Neuronal stem cell (in vitro differentiated cells): ENCODE data around the gene RBM4.

Experiments used
- DNase-seq: peaks from one replicate; pipeline ENCODE4 v3.0.0-alpha.2; 2013; ENCODE audit warnings: low spot score
- H2AFZ ChIP-seq: one replicate; pipeline ENCODE4 v1.6.1; 2013; ENCODE audit warnings: mild to moderate bottlenecking, low read length, inconsistent platforms
- H2AK5ac ChIP-seq: 2 replicates; pipeline ENCODE4 v1.6.1; 2013; ENCODE audit warnings: low read depth, mild to moderate bottlenecking, inconsistent platforms, low read length, moderate library complexity, mixed read lengths
- H2BK120ac ChIP-seq: 2 replicates; pipeline ENCODE4 v1.6.1; 2013; ENCODE audit warnings: low read depth, mild to moderate bottlenecking, inconsistent platforms, low read length, moderate library complexity, mixed read lengths
- H2BK12ac ChIP-seq: one replicate; pipeline ENCODE4 v1.6.1; 2013; ENCODE audit warnings: low read length, inconsistent platforms
- H2BK15ac ChIP-seq: 2 replicates; pipeline ENCODE4 v1.6.1; 2013; ENCODE audit warnings: mild to moderate bottlenecking, low read length, inconsistent platforms, mixed read lengths
- H2BK5ac ChIP-seq: one replicate; pipeline ENCODE4 v1.6.1; 2013; ENCODE audit warnings: inconsistent platforms, mild to moderate bottlenecking, low read length, moderate library complexity
- H3K14ac ChIP-seq: one replicate; pipeline ENCODE4 v1.6.1; 2013; ENCODE audit warnings: low read length, inconsistent platforms
- H3K18ac ChIP-seq: 2 replicates; pipeline ENCODE4 v1.6.1; 2013; ENCODE audit warnings: low read length, inconsistent platforms
- H3K23ac ChIP-seq: 2 replicates; pipeline ENCODE4 v1.6.1; 2013; ENCODE audit warnings: low read depth, mild to moderate bottlenecking, mixed read lengths, low read length, inconsistent platforms; ENCODE audit not compliant: poor library complexity
- H3K27ac ChIP-seq: replicated peaks from 3 replicates; pipeline ENCODE4 v1.5.1; 2013; ENCODE audit warnings: low read length, inconsistent platforms
- H3K27me3 ChIP-seq, 3 experiments: 2 replicates each; pipeline ENCODE4 v1.6.1; 2013; ENCODE audit warnings: low read length in 3 of 3, mild to moderate bottlenecking in 2 of 3, inconsistent platforms in 1 of 3, low read depth in 1 of 3, mixed read lengths in 1 of 3, moderate library complexity in 1 of 3; ENCODE audit not compliant: control insufficient read depth in 3 of 3, insufficient read depth in 3 of 3
- H3K36me3 ChIP-seq, 2 donors: replicated peaks in 1 of 2; 2 replicates each; pipeline ENCODE4 v1.6.1; 2013; ENCODE audit warnings: low read length in 2 of 2; ENCODE audit not compliant: control insufficient read depth in 2 of 2, insufficient read depth in 2 of 2
- H3K4ac ChIP-seq: 2 replicates; pipeline ENCODE4 v1.6.1; 2013; ENCODE audit warnings: inconsistent platforms, mild to moderate bottlenecking, low read length, moderate library complexity
- H3K4me1 ChIP-seq, 2 donors: 1 replicate in 1 of 2; 2 replicates in 1 of 2; pipeline ENCODE4 v1.6.1; 2013; ENCODE audit warnings: low read length in 2 of 2, low read depth in 1 of 2; ENCODE audit not compliant: control insufficient read depth in 2 of 2, insufficient read depth in 1 of 2
- H3K4me2 ChIP-seq: one replicate; pipeline ENCODE4 v1.6.1; 2013; ENCODE audit warnings: mild to moderate bottlenecking, low read length, inconsistent platforms; ENCODE audit not compliant: insufficient read depth, poor library complexity, severe bottlenecking
- H3K4me3 ChIP-seq, 2 donors: 2 replicates each; pipeline ENCODE4 v1.5.1; 2013; ENCODE audit warnings: low read length in 2 of 2, mild to moderate bottlenecking in 2 of 2, inconsistent platforms in 1 of 2, moderate library complexity in 1 of 2
- H3K79me1 ChIP-seq: one replicate; pipeline ENCODE4 v1.6.1; 2013; ENCODE audit warnings: low read depth, mild to moderate bottlenecking, inconsistent platforms, low read length, moderate library complexity
- H3K9ac ChIP-seq: one replicate; pipeline ENCODE4 v1.6.1; 2013; ENCODE audit warnings: mild to moderate bottlenecking, low read depth, low read length, inconsistent platforms; ENCODE audit not compliant: poor library complexity
- H3K9me3 ChIP-seq, 2 donors: replicated peaks in 1 of 2; 2 replicates each; pipeline versions ENCODE3 to v1.6.1; 2013; ENCODE audit warnings: low read length in 2 of 2, mild to moderate bottlenecking in 2 of 2, inconsistent platforms in 1 of 2, low read depth in 1 of 2, mixed read lengths in 1 of 2, moderate library complexity in 1 of 2; ENCODE audit not compliant: control insufficient read depth in 2 of 2, insufficient read depth in 1 of 2
- H4K8ac ChIP-seq: one replicate; pipeline ENCODE4 v1.6.1; 2013; ENCODE audit warnings: low read depth, mild to moderate bottlenecking, inconsistent platforms, low read length, moderate library complexity
- H4K91ac ChIP-seq: one replicate; pipeline ENCODE4 v1.6.1; 2013; ENCODE audit warnings: low read length, low read depth, mild to moderate bottlenecking, inconsistent platforms; ENCODE audit not compliant: poor library complexity
- WGBS, 2 donors: extraction: QIAGEN DNeasy Blood & Tissue Kit; methylation state at CpG; one replicate each; pipeline ENCODE4 v1.1.7; 2013; ENCODE audit warnings: missing lambda C conversion rate in 2 of 2, mixed read lengths in 1 of 2; ENCODE audit not compliant: insufficient read length in 2 of 2, insufficient replicate concordance in 1 of 2; ENCODE audit errors: extremely low coverage in 2 of 2; 5-methylcytosine and 5-hydroxymethylcytosine counted together

Gene RBM4

DNA sequence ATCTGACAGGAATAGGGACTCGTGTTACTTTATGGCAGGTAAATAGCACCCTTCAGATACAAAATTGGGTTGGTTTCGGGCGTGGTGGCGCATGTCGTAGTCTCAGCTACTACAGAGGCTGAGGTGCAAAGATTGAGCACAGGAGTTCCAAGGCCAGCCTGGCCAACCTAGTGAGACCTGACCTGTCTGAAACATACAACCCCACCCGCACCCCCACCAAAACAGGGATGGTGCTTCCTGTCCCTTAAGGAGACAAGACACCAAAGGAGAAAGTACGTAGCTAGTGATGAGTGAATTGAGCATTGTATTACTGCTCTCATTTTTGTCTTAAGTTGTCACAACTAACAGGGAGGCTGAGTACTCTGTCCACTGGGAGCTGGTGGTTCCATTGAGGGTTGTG is 14.1 kb downstream of the RBM4 start:
- Histone ChIP-seq H3K79me1 (peaks cover 2% of the 10 kb centered on the region), H2AK5ac (no peak overlapping the region), H3K27ac (no peak overlapping the region), H4K91ac (no peak overlapping the region), H3K4me1 (no peaks in the 10 kb centered on the region), H3K4ac (no peak overlapping the region), H2BK15ac (no peak overlapping the region), H3K9me3 (no peaks in the 10 kb centered on the region), H3K18ac (no peak overlapping the region), H3K4me2 (no peak overlapping the region), H2AFZ (no peak overlapping the region), H3K23ac (no peak overlapping the region), H3K27me3 (no peaks in the 10 kb centered on the region), H3K9ac (no peak overlapping the region), H3K4me3 (no peak overlapping the region), H3K36me3 (peaks cover 31 to 90% of the 10 kb centered on the region in 2 donors), H4K8ac (no peak overlapping the region), H3K14ac (no peak overlapping the region), H2BK12ac (no peak overlapping the region), H2BK120ac (no peak overlapping the region), H2BK5ac (no peak overlapping the region)
- WGBS, 2 donors = no CpG with 5 or more reads among the region's 7 CpGs
- no peak for DNase-seq

GRCh38 chr11:66653123-66653522 is 14.6 kb downstream of the RBM4 start:
- H3K36me3 ChIP-seq = peaks cover 31 to 90% of the 10 kb centered on the region in 2 donors
- no peak overlapping the region for H3K4me3 ChIP-seq
- no CpG with 5 or more reads among the region's 6 CpGs for WGBS, 2 donors

DNA sequence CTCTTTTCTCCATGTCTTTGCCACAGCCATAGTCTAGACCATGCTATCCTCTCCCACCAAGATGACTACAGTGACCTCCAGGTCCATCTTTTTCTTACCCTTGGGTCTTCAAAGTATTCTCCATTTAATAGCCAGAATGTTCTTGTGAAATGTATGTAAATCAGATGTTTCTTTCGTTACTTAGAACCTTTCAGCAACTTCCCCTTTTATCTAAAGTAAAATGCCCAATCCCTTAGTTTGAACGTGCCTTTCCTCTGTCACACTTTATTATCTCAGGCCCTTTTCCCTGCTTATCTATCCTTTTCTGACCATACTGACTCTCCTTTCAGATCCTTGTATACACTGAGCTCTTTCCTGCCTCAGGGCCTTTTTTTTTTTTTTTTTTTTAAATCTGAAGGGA is 21.3 kb downstream of the RBM4 start:
- Histone ChIP-seq H3K14ac (no peak overlapping the region), H3K4ac (no peak overlapping the region), H2AK5ac (no peak overlapping the region), H2BK120ac (no peak overlapping the region), H3K23ac (no peak overlapping the region), H3K36me3 (peaks cover 16 to 91% of the 10 kb centered on the region in 2 donors), H3K4me1 (no peaks in the 10 kb centered on the region), H3K4me3 (no peak overlapping the region), H3K9ac (no peak overlapping the region), H2AFZ (no peak overlapping the region), H3K18ac (no peak overlapping the region), H2BK12ac (no peak overlapping the region), H3K27ac (no peak overlapping the region), H2BK15ac (no peak overlapping the region), H4K8ac (no peak overlapping the region), H4K91ac (no peak overlapping the region), H2BK5ac (no peak overlapping the region), H3K9me3 (no peaks in the 10 kb centered on the region), H3K4me2 (no peak overlapping the region), H3K79me1 (no peaks in the 10 kb centered on the region), H3K27me3 (no peaks in the 10 kb centered on the region)
- WGBS, 2 donors = no CpG with 5 or more reads among the region's 2 CpGs
- DNase-seq = no peak

More at GRCh38 chr11:66653123-66653522, 14.6 kb downstream of the RBM4 start:
- no peak overlapping the region for H2AFZ ChIP-seq
- H2BK120ac ChIP-seq = no peak overlapping the region
- H2AK5ac ChIP-seq = no peak overlapping the region
- H2BK12ac ChIP-seq = no peak overlapping the region
- no peak overlapping the region for H3K4ac ChIP-seq
- no peak overlapping the region for H3K4me2 ChIP-seq
- no peak overlapping the region for H3K23ac ChIP-seq
- no peaks in the 10 kb centered on the region for H3K27me3 ChIP-seq
- H3K14ac ChIP-seq = no peak overlapping the region
- no peaks in the 10 kb centered on the region for H3K9me3 ChIP-seq
- H4K91ac ChIP-seq = no peak overlapping the region
- H3K27ac ChIP-seq = no peak overlapping the region
- H2BK15ac ChIP-seq = no peak overlapping the region
- H3K9ac ChIP-seq = no peak overlapping the region
- no peak for DNase-seq
- H2BK5ac ChIP-seq = no peak overlapping the region
- H4K8ac ChIP-seq = no peak overlapping the region
- no peaks in the 10 kb centered on the region for H3K4me1 ChIP-seq
- no peak overlapping the region for H3K18ac ChIP-seq
- peaks cover 2% of the 10 kb centered on the region for H3K79me1 ChIP-seq

- Histone ChIP-seq H3K27me3 (no peaks in the 10 kb centered on the region), H3K4me1 (no peaks in the 10 kb centered on the region), H3K36me3 (peaks cover 23 to 95% of the 10 kb centered on the region in 2 donors), H2AK5ac (no peak overlapping the region), H3K23ac (no peak overlapping the region), H4K8ac (no peak overlapping the region), H4K91ac (no peak overlapping the region), H2BK15ac (no peak overlapping the region), H2AFZ (no peak overlapping the region), H3K9me3 (no peaks in the 10 kb centered on the region), H3K4me2 (no peak overlapping the region), H3K9ac (no peak overlapping the region), H2BK12ac (no peak overlapping the region), H3K14ac (no peak overlapping the region), H3K79me1 (peaks cover 2% of the 10 kb centered on the region), H3K18ac (no peak overlapping the region), H3K4me3 (no peak overlapping the region), H2BK5ac (no peak overlapping the region), H2BK120ac (no peak overlapping the region), H3K27ac (no peak overlapping the region), H3K4ac (no peak overlapping the region)
- WGBS, 2 donors = no CpG with 5 or more reads among the region's 1 CpG
- no peak for DNase-seq
Measured at GRCh38 chr11:66663741-66664296, 25.3 kb downstream of the RBM4 start.
